ENCODE measurements around the gene EEF1E1. TPM values are rescaled to one million over a fixed set of nuclear protein-coding genes. Genes with fewer than 3 reads are reported as not detected.

Gene EEF1E1
- total RNA-seq (2022; extraction: Qiagen RNA extraction; ENCODE audit: low read depth), result 58.0 to 88.7 TPM (median 61.9 TPM) in 5 replicates

GRCh38 chr6:8102122-8102958 is at the start of gene EEF1E1:
EEF1E1 (minus strand) TSS chr6:8102548; CDS start chr6:8102521, 27 bp downstream.

GRCh38 chr6:8063761-8064637 is 38.3 kb downstream of the EEF1E1 start, which contains the start of gene BLOC1S5:
BLOC1S5 (minus strand) TSS chr6:8064389; CDS start chr6:8064376, 13 bp downstream.

Other genes starting within 250 kb of the EEF1E1 start
- gene TXNDC5, start 191.8 kb downstream of the EEF1E1 start, total RNA-seq (2022; extraction: Qiagen RNA extraction; ENCODE audit: low read depth), result 129 to 154 TPM (median 147 TPM) in 5 replicates
- 4.6 to 9.2 TPM (median 8.2 TPM) in 5 replicates for gene BLOC1S5, start 38.2 kb downstream of the EEF1E1 start, total RNA-seq (2022; extraction: Qiagen RNA extraction; ENCODE audit: low read depth)

Measured in A549 treated with GW870086 at 1 μM for 4 hours (cell line).